ENCODE results near the gene AP2A2.
"Not testable (repeated sequence)": the region's sequence is repeated elsewhere in the genome, so short reads cannot be mapped to it uniquely, and the experiment has no call there.

Gene AP2A2

DNA sequence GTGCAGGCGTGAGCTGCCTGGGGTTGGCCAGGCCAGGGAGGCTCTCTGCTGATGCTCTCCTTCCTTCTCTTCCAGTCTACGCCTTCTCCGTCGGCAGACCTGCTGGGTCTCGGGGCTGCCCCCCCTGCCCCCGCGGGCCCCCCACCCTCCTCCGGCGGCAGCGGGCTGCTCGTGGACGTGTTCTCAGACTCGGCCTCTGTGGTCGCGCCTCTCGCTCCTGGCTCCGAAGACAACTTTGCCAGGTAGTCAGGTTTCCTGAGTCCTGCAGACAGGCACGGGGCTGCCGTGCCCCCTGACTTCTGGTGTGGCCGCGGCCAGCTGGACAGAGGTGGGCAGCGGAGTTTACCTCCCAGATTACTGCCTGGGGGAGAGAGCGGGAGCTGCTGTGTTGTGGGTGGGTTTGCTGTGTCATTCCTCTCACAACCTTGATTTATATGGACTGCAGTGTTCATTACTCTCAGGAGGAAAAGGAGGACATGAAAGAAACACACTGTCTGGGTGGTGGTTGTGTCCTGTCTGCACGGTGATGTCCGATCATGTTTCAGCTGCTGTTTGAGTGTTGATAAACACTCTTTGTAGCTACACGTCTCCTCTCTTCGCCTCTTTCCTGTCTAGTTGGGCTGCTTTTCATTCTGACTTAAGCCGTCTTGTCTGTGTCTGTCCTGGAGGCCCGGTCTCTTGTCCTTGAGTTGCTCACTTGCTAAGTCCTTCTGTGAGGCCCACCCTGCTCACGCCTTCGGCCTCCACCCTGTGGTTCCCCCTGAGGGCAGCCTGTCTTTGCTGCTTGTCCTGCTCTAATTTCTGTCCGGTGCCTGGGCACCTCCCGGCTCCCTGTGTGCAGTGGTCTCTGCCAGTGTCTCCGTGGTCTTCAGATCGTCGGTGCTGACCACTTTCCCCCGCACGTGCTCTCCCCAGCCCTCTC lies 74.9 kb downstream of the AP2A2 start:
- DNase-seq, result no peak

DNA sequence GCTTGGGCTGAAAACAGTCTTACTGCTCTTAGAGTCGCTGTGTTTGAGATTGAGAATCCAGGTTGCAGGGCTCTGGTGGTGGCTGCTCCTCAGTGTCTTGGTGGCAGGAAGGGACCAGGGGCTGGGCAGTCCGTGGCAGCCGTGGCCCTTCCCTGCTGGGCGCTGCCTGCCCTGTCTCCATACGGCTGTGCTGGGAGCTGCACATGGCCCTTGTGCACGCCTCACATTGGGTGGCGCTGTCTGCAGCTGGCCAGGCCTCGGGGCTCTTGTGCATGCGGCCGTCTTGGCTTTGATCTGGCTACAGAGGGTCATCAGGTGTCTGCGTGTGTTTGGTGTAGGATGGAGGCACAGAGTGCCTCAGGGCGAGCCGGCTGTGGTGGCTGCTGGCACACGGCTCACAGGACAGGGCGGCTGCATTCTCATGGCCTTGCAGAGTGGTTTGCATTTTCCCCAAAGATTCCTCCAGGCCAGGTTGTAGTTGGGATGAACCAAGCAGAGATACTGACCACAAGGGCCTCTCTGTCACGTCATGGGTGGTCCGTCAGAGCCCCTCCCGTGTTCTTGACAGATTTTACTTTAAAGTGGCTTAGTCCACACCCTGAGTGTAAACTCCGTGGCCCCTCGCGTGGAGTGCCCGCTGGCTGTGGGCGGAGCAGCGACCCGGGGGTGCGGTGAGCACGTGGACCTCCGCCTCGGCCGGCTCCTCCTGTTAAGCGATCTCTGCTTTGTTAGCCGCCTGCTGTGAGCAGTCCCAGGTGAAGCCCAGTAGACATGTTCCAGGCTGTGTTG lies 76.1 kb downstream of the AP2A2 start:
- DNase-seq, result no peak

DNA sequence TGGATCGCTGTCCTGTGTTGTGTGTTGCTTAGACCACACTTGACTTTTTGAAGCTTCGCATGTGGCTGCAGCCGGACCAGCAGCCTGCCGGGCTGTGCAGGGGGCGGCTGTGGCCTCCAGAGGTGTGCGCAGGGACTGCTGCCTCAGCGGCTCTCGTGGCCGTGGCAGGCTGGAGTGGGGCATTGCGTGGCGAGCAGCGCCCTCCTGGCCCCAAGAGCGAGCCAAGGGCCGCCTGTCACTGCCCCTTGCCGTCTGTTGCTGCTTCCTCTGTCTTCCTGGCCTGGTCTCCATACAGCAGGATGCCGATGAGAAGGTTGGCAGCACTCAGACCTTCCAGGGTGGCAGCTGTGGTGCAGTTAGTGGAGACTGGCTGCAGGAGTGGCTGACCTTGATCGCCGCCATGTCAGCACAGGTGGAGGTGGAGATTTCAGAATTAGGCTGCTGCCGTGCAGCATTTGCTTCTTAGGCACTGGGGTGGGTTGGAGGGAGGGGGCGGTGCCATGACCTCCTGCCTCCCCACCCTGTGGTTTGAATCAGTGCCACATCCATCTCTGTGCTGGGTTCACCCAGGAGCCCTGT lies 76.8 kb downstream of the AP2A2 start:
- no peak for DNase-seq

- no peak for DNase-seq
These were observed 77.5 kb downstream of the AP2A2 start for GRCh38 chr11:1003159-1003558.

- no peak for DNase-seq
These were observed 80.3 kb downstream of the AP2A2 start for GRCh38 chr11:1005928-1006327.

DNA sequence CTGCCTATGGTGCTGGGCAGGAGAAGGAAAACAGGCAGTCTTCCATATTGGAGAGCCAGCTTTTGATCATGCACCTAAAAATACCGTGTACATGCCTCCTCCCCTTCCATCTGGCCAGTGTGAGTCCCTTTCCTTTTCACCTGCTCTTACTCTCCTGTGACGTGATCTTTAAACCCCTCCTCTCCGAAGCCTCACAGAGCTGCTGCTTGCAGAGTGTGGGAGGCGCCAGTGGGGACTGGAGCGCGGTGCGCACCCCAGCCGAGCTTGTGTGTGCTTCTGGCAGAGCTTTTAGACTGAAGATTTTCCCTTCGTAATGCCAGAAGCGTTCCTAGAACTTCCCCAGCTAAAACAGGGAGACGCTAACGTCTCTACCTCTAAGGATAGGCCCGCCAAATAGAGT lies 81.1 kb downstream of the AP2A2 start:
- no peak for DNase-seq

DNA sequence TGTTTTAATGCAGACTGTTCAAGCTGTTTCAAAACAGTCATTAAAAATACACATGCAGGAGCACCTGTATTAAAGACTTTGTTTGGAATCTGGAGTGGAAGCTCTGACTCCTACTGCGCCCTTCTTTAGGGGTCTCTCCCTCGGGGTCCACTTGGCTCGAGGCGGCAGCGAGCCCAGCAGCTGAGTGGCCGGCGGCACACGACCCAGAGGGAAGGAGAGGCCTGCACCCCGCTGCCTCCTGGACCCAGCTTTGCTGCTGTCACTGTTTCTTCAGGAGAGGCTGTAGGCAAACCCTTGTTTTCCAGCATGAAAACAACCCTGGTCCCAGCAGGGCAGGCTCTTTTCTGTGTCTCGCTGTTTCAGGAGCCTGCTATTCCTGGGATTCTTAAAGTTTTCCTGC lies 81.6 kb downstream of the AP2A2 start:
- DNase-seq, result no peak

- DNase-seq, result no peak
These were observed 82.5 kb downstream of the AP2A2 start for GRCh38 chr11:1008001-1008802.

GRCh38 chr11:1008803-1009145 lies 83.1 kb downstream of the AP2A2 start:
- no peak for DNase-seq

DNA sequence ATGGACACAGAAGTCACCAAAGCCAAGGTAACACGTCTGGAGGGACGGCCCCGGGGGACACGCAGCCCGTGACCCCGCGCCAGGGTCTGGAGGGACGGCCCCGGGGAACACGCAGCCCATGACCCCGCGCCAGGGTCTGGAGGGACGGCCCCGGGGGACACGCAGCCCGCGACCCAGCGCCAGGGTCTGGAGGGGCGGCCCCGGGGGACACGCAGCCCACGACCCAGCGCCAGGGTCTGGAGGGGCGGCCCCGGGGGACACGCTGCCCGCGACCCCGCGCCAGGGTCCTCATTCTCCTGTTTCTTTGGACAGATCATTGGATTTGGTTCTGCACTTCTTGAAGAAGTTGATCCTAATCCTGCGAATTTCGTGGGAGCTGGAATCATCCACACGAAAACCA lies 83.7 kb downstream of the AP2A2 start:
- DNase-seq, result no peak

GRCh38 chr11:1009991-1010390 lies 84.3 kb downstream of the AP2A2 start:
- DNase-seq, result no peak

DNA sequence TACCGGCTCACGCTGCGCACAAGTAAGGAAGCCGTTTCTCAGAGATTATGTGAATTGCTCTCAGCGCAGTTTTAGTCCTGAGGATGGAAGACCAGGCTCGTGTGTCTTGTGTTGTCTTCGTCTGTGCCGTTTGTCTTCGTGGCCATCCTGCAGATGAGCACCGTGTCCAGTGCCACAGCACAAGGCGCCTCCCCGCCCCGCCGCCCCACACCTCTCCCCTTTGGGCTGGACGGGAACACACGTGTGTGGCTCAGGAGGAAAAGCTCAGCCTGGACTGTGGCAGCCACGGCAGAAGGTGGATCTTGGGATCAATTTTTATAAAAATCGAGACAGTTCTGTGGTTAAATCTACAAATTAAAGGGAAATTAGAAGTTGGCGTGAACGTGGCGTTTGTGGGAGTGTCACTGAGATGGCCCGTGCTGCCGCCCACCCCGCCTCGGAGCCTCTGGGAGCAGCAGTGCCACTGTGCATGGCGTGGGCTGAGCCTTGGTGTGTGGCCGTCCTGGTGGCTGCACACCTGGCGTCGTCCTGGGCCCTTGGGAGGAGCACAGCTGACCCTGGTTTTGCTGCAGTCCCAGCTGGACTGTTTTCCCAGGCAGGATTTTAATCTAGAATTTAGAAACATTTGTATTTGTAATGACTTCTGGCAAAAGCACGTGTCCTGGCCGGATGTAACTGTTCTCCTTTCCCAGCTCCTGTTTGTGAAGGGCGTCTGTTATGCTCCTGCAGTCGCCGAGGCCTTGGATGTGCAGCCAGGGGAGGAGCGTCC lies 85.1 kb downstream of the AP2A2 start:
- no peak for DNase-seq

DNA sequence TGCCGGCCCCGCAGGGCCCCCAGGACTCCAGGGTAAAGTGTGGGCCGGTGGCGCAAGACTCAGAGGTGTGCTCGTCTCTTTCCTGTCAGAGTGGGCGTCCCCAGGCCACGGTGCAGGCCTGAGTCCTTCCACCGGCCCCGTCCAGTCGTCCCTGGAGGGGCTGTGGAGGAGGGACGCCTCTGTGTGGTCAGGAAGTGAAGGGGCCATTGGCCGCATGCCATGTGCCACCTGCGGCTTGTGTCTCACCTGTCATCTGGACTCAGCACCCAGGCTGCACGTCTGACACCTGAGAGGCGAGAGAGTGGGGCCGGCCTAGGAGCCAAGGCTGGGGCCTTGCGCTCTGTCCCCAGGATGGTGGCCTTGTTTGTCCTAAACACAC lies 85.6 kb downstream of the AP2A2 start:
- no peak for DNase-seq

DNA sequence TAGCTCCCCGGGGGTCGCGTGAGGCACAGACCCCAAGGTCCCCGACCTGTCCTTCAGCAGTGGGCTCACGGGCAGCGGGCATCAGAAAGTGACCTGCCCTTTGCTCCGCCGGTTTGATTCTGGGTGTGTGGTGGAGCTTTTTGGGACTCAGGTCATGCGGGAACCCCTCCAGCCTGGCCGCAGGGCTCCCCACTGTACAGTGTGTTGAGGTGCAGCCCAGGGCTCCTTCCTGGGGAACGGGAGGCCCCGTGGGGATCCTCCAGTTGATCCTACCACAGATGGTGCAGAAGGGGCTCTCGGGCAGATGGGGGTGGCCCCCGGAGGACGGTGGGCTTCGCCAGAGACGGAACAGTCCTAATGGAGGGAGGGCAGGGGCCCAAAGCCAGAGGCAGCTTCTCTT lies 86.6 kb downstream of the AP2A2 start:
- no peak for DNase-seq

GRCh38 chr11:1012740-1013630 lies 87.3 kb downstream of the AP2A2 start:
- peak; percentile 84 for DNase-seq

DNA sequence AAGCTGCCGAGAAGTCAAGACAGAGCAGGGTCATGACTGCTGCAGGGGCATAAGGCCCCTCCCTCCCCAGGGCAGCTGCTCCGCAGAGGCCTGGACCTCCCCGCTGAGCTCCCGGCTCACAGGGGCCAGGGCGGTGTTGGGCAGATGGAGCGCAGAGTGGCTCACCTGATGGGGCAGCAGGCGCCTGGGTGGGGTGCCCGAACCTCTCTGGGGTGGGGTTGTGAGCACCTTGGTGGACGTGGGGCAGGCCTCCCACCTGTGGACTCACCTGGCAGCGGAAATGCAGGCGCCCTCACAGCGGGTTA lies 87.9 kb downstream of the AP2A2 start:
- no peak for DNase-seq

GRCh38 chr11:1014276-1014675 lies 88.6 kb downstream of the AP2A2 start:
- no peak for DNase-seq

DNA sequence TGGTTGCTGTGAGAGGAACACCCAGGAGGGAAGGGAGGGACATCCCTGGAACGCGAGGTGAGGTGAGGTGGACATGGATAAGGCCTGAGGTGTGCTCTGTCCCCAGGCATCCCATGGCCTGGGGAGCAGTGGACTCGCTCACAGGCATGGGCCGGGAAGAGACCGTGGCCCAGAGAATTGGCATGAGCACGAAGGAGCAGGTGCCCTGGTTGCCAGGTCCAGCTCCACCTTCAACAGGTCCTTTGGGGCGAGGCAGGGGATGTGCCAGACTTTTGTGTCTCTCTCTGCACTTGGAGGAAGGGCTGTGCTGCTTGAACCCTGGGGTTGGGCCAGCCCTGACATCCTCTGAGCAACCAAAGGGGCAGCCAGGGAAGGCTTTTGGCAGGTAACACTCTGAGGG lies 89.4 kb downstream of the AP2A2 start:
- DNase-seq, result no peak

DNA sequence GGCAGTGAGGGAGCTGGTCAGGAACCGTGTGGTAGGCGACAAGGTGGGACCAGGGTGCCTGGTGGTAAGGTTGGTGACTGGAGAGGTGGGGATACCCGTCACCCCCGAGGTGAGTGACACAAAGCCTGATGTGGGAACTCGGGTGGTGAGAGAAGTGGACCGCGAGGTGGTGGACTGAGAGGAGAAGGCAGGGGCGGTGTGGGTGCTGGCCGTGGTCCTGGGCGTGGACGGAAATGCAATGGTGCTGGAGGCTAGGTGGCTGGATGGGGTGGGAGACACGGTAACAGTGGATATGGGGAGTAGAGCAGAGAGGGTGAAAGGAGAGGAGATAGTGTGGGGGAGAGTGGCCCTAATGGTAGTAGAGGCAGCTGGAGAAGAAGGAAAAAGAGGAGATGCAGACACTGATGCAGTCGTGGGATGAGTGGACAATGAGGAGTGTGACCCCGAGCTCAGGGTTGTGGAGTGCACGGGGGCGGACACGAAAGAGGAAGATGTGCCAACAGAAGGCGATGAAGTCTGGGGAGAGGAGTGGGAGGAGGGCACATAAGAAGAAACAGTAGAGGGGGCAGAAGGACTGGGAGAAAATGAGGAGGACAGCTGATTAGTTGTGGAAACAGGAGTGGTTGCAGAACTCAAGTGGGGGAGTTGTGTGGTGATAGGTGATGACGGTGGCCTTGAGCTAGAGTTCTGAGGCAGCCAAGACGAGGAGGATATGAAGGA lies 90.3 kb downstream of the AP2A2 start:
- no peak for DNase-seq

DNA sequence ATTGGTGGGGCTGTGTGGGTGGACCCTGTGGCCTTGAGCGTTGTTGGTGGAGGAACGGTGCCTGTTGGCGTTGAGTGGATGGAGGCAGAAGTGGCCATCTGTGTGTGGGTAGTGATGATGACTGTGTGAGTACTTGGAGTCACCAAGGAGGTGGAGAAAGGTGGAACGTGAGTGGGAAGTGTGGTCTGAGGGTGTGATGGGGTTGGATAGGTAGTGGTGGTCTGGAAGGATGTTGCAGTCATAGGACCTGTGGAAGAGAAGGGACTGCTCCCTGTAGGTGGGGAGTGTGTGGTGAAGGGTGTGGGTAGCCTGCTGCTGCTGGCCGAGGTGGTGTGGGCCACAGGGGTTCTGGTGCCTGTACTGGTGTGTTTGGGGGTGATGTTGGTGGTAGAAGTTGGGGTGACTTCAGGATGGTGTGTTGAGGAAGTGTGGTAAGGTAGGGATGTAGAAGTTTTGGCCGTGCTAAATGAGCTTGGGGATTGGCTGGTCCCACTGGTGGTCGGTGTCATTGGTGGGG lies 91.0 kb downstream of the AP2A2 start:
- not testable (repeated sequence) for DNase-seq
